WTC11 (cell line): Measurements from ENCODE around the gene SP4.

Experiments used
- ATF2 ChIP-seq: sonication (generic); formaldehyde crosslinking; IDR thresholded peaks from 2 replicates; pipeline ENCODE4 v1.8.1; 2022; ENCODE audit warnings: low read depth, missing genetic modification reagents, borderline replicate concordance
- ATF6 ChIP-seq: sonication (generic); formaldehyde crosslinking; IDR thresholded peaks from 2 replicates; pipeline ENCODE4 v1.8.1; 2023; ENCODE audit warnings: mild to moderate bottlenecking, missing genetic modification reagents
- GABPB1 ChIP-seq: sonication (generic); formaldehyde crosslinking; IDR thresholded peaks from 2 replicates; pipeline ENCODE4 v1.8.1; 2023; ENCODE audit warnings: mild to moderate bottlenecking, missing genetic modification reagents
- GRHL2 ChIP-seq: fragments of 250-450 bp; sonication (Bioruptor Pico); IDR thresholded peaks from 2 replicates; pipeline ENCODE4 v1.8.0; 2022; ENCODE audit warnings: mild to moderate bottlenecking, moderate library complexity; ENCODE audit not compliant: insufficient replicate concordance, severe bottlenecking
- JUN ChIP-seq: sonication (generic); formaldehyde crosslinking; IDR thresholded peaks from 2 replicates; pipeline ENCODE4 v1.8.0; 2023; ENCODE audit warnings: mild to moderate bottlenecking, missing genetic modification reagents
- TF ChIP-seq, protein P1 (sequence below): fragments of 200-600 bp; IDR thresholded peaks from 2 replicates; pipeline ENCODE4 v1.8.0; 2022; ENCODE audit warnings: antibody characterized with exemption
- TF ChIP-seq, protein P2 (sequence below): sonication (generic); formaldehyde crosslinking; IDR thresholded peaks from 2 replicates; pipeline ENCODE4 v1.8.0; 2022; ENCODE audit warnings: mild to moderate bottlenecking, missing genetic modification reagents
- TF ChIP-seq, protein P3 (sequence below): sonication (generic); formaldehyde crosslinking; conservative IDR thresholded peaks from 2 replicates; pipeline ENCODE4 v1.8.1; 2022; ENCODE audit warnings: mild to moderate bottlenecking, missing genetic modification reagents

DNA sequence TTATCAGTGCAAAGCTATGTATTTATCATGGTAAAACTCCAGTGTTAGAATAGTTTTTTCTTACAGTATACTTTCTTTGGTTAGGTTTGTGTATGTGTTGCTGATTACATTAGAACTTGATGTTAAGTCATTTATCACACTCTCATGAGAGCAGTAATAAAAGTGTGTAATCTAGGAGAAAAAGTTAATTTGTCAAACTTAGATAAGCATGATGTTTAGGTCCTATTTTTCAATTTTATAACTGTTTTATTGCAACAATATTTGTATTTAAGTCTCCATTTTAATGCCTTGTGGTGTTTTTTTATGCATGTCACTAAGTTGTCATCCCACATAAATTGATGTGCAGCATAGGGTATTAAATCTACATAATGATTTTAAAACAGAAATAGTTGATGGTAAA, 86.2 kb downstream of the SP4 start:
- TF ChIP-seq, protein P1, sequence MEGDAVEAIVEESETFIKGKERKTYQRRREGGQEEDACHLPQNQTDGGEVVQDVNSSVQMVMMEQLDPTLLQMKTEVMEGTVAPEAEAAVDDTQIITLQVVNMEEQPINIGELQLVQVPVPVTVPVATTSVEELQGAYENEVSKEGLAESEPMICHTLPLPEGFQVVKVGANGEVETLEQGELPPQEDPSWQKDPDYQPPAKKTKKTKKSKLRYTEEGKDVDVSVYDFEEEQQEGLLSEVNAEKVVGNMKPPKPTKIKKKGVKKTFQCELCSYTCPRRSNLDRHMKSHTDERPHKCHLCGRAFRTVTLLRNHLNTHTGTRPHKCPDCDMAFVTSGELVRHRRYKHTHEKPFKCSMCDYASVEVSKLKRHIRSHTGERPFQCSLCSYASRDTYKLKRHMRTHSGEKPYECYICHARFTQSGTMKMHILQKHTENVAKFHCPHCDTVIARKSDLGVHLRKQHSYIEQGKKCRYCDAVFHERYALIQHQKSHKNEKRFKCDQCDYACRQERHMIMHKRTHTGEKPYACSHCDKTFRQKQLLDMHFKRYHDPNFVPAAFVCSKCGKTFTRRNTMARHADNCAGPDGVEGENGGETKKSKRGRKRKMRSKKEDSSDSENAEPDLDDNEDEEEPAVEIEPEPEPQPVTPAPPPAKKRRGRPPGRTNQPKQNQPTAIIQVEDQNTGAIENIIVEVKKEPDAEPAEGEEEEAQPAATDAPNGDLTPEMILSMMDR, result no peak
- TF ChIP-seq GABPB1 (CRISPR knock-in tag), result no peak
- TF ChIP-seq GRHL2 (CRISPR knock-in tag), result no peak
- no peak for TF ChIP-seq JUN
- TF ChIP-seq, protein P2, sequence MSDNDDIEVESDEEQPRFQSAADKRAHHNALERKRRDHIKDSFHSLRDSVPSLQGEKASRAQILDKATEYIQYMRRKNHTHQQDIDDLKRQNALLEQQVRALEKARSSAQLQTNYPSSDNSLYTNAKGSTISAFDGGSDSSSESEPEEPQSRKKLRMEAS, result no peak
- no peak for TF ChIP-seq ATF2 (CRISPR knock-in tag)
- TF ChIP-seq, protein P3, sequence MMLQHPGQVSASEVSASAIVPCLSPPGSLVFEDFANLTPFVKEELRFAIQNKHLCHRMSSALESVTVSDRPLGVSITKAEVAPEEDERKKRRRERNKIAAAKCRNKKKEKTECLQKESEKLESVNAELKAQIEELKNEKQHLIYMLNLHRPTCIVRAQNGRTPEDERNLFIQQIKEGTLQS (CRISPR knock-in tag), result no peak
- TF ChIP-seq ATF6 (CRISPR knock-in tag), result no peak
